ENCODE results near the gene PSMD1. TPM values are rescaled to one million over a fixed set of nuclear protein-coding genes. Genes with fewer than 3 reads are reported as not detected.

Gene PSMD1
- total RNA-seq, 2 donors from 2014 or later, result 47.1 to 73.1 TPM

- intact Hi-C loops (cut with DNase I), result no loop called here
- 77% methylated on average over 8 of the region's 8 CpGs for WGBS
- H3K27ac ChIP-seq, result no peak overlapping the region
- TF ChIP-seq POLR2AphosphoS5 (IDR thresholded peaks at IDR 0.05), result no peak
- no peak for TF ChIP-seq CTCF (IDR thresholded peaks at IDR 0.05)
- TF ChIP-seq POLR2A (IDR thresholded peaks at IDR 0.05), result no peak
- no peak overlapping the region for H3K4me3 ChIP-seq
- no peaks in the 10 kb centered on the region for H3K4me1 ChIP-seq (replicated peaks)
- H3K27me3 ChIP-seq (replicated peaks; ENCODE audit: insufficient read depth), result no peaks in the 10 kb centered on the region
- DNase-seq (ENCODE audit: low spot score), result no peak
- no peaks in the 10 kb centered on the region for H3K36me3 ChIP-seq
- H3K9me3 ChIP-seq, result no peaks in the 10 kb centered on the region
Measured at GRCh38 chr2:231041061-231041689, 15.5 kb upstream of the PSMD1 start.

- H3K4me1 ChIP-seq (replicated peaks), result no peaks in the 10 kb centered on the region
- DNase-seq (ENCODE audit: low spot score), result no peak
- H3K9me3 ChIP-seq, result no peaks in the 10 kb centered on the region
- intact Hi-C loops (cut with DNase I), result no loop called here
- H3K36me3 ChIP-seq, result no peaks in the 10 kb centered on the region
- H3K27ac ChIP-seq, result no peak overlapping the region
- H3K4me3 ChIP-seq, result no peak overlapping the region
- 76% methylated on average over 4 of the region's 4 CpGs for WGBS
- no peaks in the 10 kb centered on the region for H3K27me3 ChIP-seq (replicated peaks; ENCODE audit: insufficient read depth)
- TF ChIP-seq POLR2A (IDR thresholded peaks at IDR 0.05) (no peak), CTCF (IDR thresholded peaks at IDR 0.05) (no peak), POLR2AphosphoS5 (IDR thresholded peaks at IDR 0.05) (no peak)
Measured at GRCh38 chr2:231043796-231044195, 12.9 kb upstream of the PSMD1 start.

GRCh38 chr2:231046916-231047273, 9.8 kb upstream of the PSMD1 start:
- H3K27me3 ChIP-seq (replicated peaks; ENCODE audit: insufficient read depth), result no peaks in the 10 kb centered on the region
- WGBS, result 87% methylated on average over 5 of the region's 5 CpGs
- TF ChIP-seq POLR2AphosphoS5 (IDR thresholded peaks at IDR 0.05), result no peak
- no peak for TF ChIP-seq CTCF (IDR thresholded peaks at IDR 0.05)
- TF ChIP-seq POLR2A (IDR thresholded peaks at IDR 0.05), result no peak
- no peaks in the 10 kb centered on the region for H3K9me3 ChIP-seq
- no peaks in the 10 kb centered on the region for H3K36me3 ChIP-seq
- H3K4me3 ChIP-seq, result no peak overlapping the region
- intact Hi-C loops (cut with DNase I), result no loop called here
- peaks cover 4% of the 10 kb centered on the region for H3K4me1 ChIP-seq (replicated peaks)
- no peak overlapping the region for H3K27ac ChIP-seq
- DNase-seq (ENCODE audit: low spot score), result no peak

GRCh38 chr2:231047274-231047922, 9.3 kb upstream of the PSMD1 start:
- TF ChIP-seq POLR2A (IDR thresholded peaks at IDR 0.05) (no peak), POLR2AphosphoS5 (IDR thresholded peaks at IDR 0.05) (no peak), CTCF (IDR thresholded peaks at IDR 0.05) (no peak)
- peaks cover 4% of the 10 kb centered on the region for H3K4me1 ChIP-seq (replicated peaks)
- DNase-seq (ENCODE audit: low spot score), result no peak
- H3K9me3 ChIP-seq, result no peaks in the 10 kb centered on the region
- no peaks in the 10 kb centered on the region for H3K27me3 ChIP-seq (replicated peaks; ENCODE audit: insufficient read depth)
- no peak overlapping the region for H3K4me3 ChIP-seq
- intact Hi-C loops (cut with DNase I), result no loop called here
- WGBS, result 56% methylated on average over 8 of the region's 8 CpGs
- H3K27ac ChIP-seq, result no peak overlapping the region
- no peaks in the 10 kb centered on the region for H3K36me3 ChIP-seq

Measured in prostate gland (tissue), 2 donors.